B cell (primary cell): ENCODE data around the gene ARMS2. TPM values are rescaled to one million over a fixed set of nuclear protein-coding genes. Genes with fewer than 3 reads are reported as not detected.

Source experiments
- ATAC-seq: fragments of 200-7000 bp; cut with Tn5 transposase; one replicate; pipeline ENCODE4 v1.10.0; 2021; ENCODE audit warnings: low read depth, mild to moderate bottlenecking, moderate number of reproducible peaks, moderate library complexity
- CTCF ChIA-PET: fragments of 350-600 bp; sonication (Branson Sonifier 250); formaldehyde crosslinking; loops from one replicate; lab custom pipeline; 2021; ENCODE audit warnings: antibody characterized with exemption, inconsistent platforms; lab: Charles Lee
- POLR2A ChIA-PET: fragments of 350-600 bp; sonication (Branson Sonifier 250); formaldehyde crosslinking; loops from one replicate; lab custom pipeline; 2021; ENCODE audit warnings: antibody characterized with exemption; lab: Charles Lee
- DNase-seq: peaks from one replicate; pipeline ENCODE4 v3.0.0; 2013
- H2AFZ ChIP-seq: 2 replicates; pipeline ENCODE4 v1.6.1; 2012; ENCODE audit warnings: mild to moderate bottlenecking, low read depth, low read length; ENCODE audit not compliant: insufficient read depth, poor library complexity, severe bottlenecking
- H3K27ac ChIP-seq, 2 donors: 1 replicate in 1 of 2; 2 replicates in 1 of 2; pipeline ENCODE4 v1.5.1; 2012 to 2013; ENCODE audit warnings: low read length in 2 of 2, mild to moderate bottlenecking in 2 of 2, moderate library complexity in 1 of 2
- H3K27me3 ChIP-seq, 4 experiments: fragments of 200-600 bp in 1 of 4; sonication (generic) in 1 of 4; replicated peaks in 1 of 4; 1 replicate in 2 of 4; 2 replicates in 2 of 4; pipeline versions ENCODE4 v1.6.1 to v1.7.0; 2013 to 2016; ENCODE audit warnings: low read length in 3 of 4, mild to moderate bottlenecking in 2 of 4, mixed read lengths in 1 of 4, moderate library complexity in 1 of 4; ENCODE audit not compliant: insufficient read depth in 4 of 4, control insufficient read depth in 3 of 4; ENCODE audit errors: control extremely low read depth in 1 of 4
- H3K36me3 ChIP-seq, 2 experiments: replicated peaks in 1 of 2; 1 replicate in 1 of 2; 2 replicates in 1 of 2; pipeline versions ENCODE4 v1.6.1 to v1.7.1; 2013; ENCODE audit warnings: low read length in 1 of 2; ENCODE audit not compliant: insufficient read depth in 2 of 2, control insufficient read depth in 1 of 2; ENCODE audit errors: control extremely low read depth in 1 of 2, extremely low read depth in 1 of 2
- H3K4me1 ChIP-seq, 2 donors: fragments of 200-600 bp in 1 of 2; sonication (generic) in 1 of 2; 1 replicate in 1 of 2; 2 replicates in 1 of 2; pipeline versions ENCODE4 v1.5.1 to v1.6.1; 2013 to 2017; ENCODE audit warnings: low read length in 2 of 2; ENCODE audit not compliant: control insufficient read depth in 2 of 2, insufficient read depth in 2 of 2
- H3K4me2 ChIP-seq: replicated peaks from 2 replicates; pipeline ENCODE3; 2012; ENCODE audit warnings: mild to moderate bottlenecking, low read depth, low read length; ENCODE audit not compliant: poor library complexity, severe bottlenecking
- H3K4me3 ChIP-seq, 5 experiments: fragments of 200-600 bp in 1 of 5; sonication (generic) in 1 of 5; 1 replicate in 3 of 5; 2 replicates in 2 of 5; pipeline versions ENCODE4 v1.5.1 to v1.7.0; 2011 to 2016; ENCODE audit warnings: low read length in 4 of 5, mild to moderate bottlenecking in 4 of 5, low read depth in 2 of 5, control low read depth in 1 of 5, moderate library complexity in 1 of 5; ENCODE audit not compliant: insufficient read depth in 1 of 5; ENCODE audit errors: control extremely low read depth in 1 of 5, extremely low read depth in 1 of 5
- H3K79me2 ChIP-seq: fragments of 200-600 bp; sonication (generic); one replicate; pipeline ENCODE4 v1.6.0; 2016; ENCODE audit warnings: low read length; ENCODE audit not compliant: control insufficient read depth, insufficient read depth
- H3K9ac ChIP-seq: fragments of 200-600 bp; sonication (generic); 2 replicates; pipeline ENCODE4 v1.6.1; 2017; ENCODE audit warnings: mild to moderate bottlenecking, low read length, moderate library complexity
- H3K9me3 ChIP-seq, 3 donors: one replicate each; pipeline versions ENCODE4 v1.6.1 to v1.7.1; 2013; ENCODE audit warnings: low read length in 2 of 3; ENCODE audit not compliant: control insufficient read depth in 2 of 3, insufficient read depth in 1 of 3; ENCODE audit errors: control extremely low read depth in 1 of 3
- H4K20me1 ChIP-seq: 2 replicates; pipeline ENCODE4 v1.6.0; 2012; ENCODE audit warnings: mild to moderate bottlenecking, low read length; ENCODE audit not compliant: insufficient read depth, control insufficient read depth, poor library complexity, severe bottlenecking
- H3K27ac Mint-ChIP-seq: one replicate; pipeline ENCODE4 v1.8.0; 2021; ENCODE audit warnings: mixed read lengths
- H3K27me3 Mint-ChIP-seq: one replicate; pipeline ENCODE4 v1.8.0; 2021; ENCODE audit warnings: mixed read lengths
- H3K4me1 Mint-ChIP-seq: one replicate; pipeline ENCODE4 v1.8.0; 2021; ENCODE audit warnings: mixed read lengths
- H3K4me3 Mint-ChIP-seq: one replicate; pipeline ENCODE4 v1.8.0; 2021; ENCODE audit warnings: mixed read lengths
- H3K9me3 Mint-ChIP-seq: one replicate; pipeline ENCODE4 v1.8.0; 2022; ENCODE audit warnings: mixed read lengths; ENCODE audit not compliant: insufficient read depth
- EZH2 ChIP-seq: IDR thresholded peaks from 2 replicates; pipeline ENCODE4 v1.6.1; 2012; ENCODE audit warnings: borderline replicate concordance, low read depth, mild to moderate bottlenecking, moderate library complexity, low read length; ENCODE audit not compliant: insufficient read depth, poor library complexity, severe bottlenecking
- WGBS: methylation state at CpG from one replicate; pipeline ENCODE4 v1.1.5; 2013; ENCODE audit warnings: missing lambda C conversion rate; ENCODE audit not compliant: insufficient coverage; 5-methylcytosine and 5-hydroxymethylcytosine counted together
- intact Hi-C: fragments of 100-400 bp; cut with micrococcal nuclease; formaldehyde crosslinking; loops from one replicate; pipeline ENCODE4 v1.10.0; 2022
- polyA plus RNA-seq: library from polyadenylated mRNA; depleted of rRNA; stranded (reverse); fragments of >200 nt; gene quantifications from 2 replicates; pipeline ENCODE4 v1.2.3, GENCODE V29; 2012
- total RNA-seq, 2 donors: library from RNA; stranded (reverse); fragments of 120-200 nt in 1 of 2; gene quantifications; 1 replicate in 1 of 2; 2 replicates in 1 of 2; pipeline versions ENCODE4 v1.2.3 to v1.2.4, GENCODE V29; 2013 to 2022
- TF ChIP-seq, protein P1 (sequence below): fragments of 200-600 bp; IDR thresholded peaks from one replicate; pipeline ENCODE4 v1.8.0; 2022; ENCODE audit warnings: antibody characterized with exemption, mild to moderate bottlenecking

The ARMS2 gene
- total and polyA plus RNA-seq, 2 donors (not counting 1 experiment from before 2014, with no cell fraction given): not detected

DNA sequence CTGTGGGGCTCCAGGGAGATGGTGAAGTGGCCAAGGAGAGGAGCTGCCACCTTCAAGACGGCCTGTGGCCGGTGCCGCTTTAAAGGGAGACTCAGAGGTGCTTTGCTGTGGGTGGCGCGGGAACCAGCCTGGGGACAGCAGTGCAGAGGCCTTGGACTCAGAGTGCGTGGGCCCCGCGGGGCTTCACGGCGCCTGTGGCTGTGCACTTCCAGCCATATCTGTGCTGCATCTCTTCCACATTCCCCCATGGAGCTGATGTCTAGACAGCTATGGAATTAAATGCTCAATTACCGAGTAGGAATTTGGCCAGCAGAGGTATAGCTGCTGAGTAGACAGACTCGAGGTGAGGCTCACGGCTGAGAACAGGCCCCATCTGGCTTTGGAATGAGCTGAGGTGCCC, 48.6 kb downstream of the ARMS2 start:
- H3K9me3 ChIP-seq: no peaks in the 10 kb centered on the region
- no peaks in the 10 kb centered on the region for H3K27me3 ChIP-seq
- no peaks in the 10 kb centered on the region for H3K79me2 ChIP-seq
- 90% methylated on average over 13 of the region's 13 CpGs for WGBS
- intact Hi-C loops: no loop called here
- no peak overlapping the region for H2AFZ ChIP-seq
- no peak overlapping the region for H3K4me3 Mint-ChIP-seq
- TF ChIP-seq, protein P1, sequence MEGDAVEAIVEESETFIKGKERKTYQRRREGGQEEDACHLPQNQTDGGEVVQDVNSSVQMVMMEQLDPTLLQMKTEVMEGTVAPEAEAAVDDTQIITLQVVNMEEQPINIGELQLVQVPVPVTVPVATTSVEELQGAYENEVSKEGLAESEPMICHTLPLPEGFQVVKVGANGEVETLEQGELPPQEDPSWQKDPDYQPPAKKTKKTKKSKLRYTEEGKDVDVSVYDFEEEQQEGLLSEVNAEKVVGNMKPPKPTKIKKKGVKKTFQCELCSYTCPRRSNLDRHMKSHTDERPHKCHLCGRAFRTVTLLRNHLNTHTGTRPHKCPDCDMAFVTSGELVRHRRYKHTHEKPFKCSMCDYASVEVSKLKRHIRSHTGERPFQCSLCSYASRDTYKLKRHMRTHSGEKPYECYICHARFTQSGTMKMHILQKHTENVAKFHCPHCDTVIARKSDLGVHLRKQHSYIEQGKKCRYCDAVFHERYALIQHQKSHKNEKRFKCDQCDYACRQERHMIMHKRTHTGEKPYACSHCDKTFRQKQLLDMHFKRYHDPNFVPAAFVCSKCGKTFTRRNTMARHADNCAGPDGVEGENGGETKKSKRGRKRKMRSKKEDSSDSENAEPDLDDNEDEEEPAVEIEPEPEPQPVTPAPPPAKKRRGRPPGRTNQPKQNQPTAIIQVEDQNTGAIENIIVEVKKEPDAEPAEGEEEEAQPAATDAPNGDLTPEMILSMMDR: no peak
- no peak for TF ChIP-seq EZH2
- no peak overlapping the region for H3K27ac ChIP-seq
- no peak overlapping the region for H3K9ac ChIP-seq
- no peak overlapping the region for H3K27ac Mint-ChIP-seq
- no peaks in the 10 kb centered on the region for H3K36me3 ChIP-seq
- H3K9me3 Mint-ChIP-seq: no peaks in the 10 kb centered on the region
- no peaks in the 10 kb centered on the region for H4K20me1 ChIP-seq
- H3K4me1 ChIP-seq: no peaks in the 10 kb centered on the region
- no peak overlapping the region for H3K4me2 ChIP-seq
- CTCF ChIA-PET: no interaction called here
- no peak overlapping the region for H3K4me3 ChIP-seq
- no peaks in the 10 kb centered on the region for H3K4me1 Mint-ChIP-seq
- POLR2A ChIA-PET: no interaction called here
- ATAC-seq (no peak), DNase-seq (no peak)
- H3K27me3 Mint-ChIP-seq: peaks cover 4% of the 10 kb centered on the region

DNA sequence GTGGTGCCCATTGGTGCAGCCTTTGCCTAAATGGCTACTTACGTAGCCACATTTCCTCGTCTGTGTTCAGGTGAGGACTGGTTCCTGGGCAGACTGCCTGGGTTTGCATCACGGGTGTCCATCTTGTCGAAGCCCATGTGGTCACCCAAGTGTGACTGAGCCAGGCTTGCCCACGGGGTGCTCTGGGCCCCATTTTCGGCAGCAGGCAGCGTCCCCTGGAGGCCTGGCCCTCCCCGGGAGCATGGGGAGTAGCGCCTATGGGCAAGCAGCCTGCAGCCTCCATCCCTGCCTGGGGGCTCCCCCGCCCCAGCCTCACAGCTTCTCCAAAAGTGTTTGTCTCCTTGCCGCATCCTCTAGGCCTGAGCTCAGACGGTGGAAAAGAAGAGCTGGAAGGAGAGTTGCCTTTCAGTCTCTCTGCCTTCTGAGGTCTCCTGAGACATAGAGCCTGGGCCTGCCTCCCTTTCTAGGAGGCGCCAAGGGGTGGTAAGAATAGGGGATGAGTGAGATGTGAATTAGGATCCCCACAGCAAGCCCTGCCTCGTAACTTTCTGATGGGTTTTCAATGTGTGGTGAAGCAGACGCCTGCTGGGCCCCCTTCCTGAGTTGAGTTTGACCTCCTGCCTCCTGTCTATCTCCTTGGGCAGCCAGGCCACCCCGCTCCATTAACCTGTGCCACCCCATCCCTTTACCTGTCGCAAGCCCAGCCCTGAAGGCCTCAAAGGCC, 49.6 kb downstream of the ARMS2 start:
- H3K9me3 Mint-ChIP-seq: no peaks in the 10 kb centered on the region
- TF ChIP-seq, protein P1: no peak
- TF ChIP-seq EZH2: no peak
- ChIA-PET POLR2A (no interaction called here), CTCF (no interaction called here)
- Histone ChIP-seq H3K9ac (no peak overlapping the region), H4K20me1 (no peaks in the 10 kb centered on the region), H3K36me3 (no peaks in the 10 kb centered on the region), H2AFZ (no peak overlapping the region), H3K27ac (no peak overlapping the region), H3K9me3 (no peaks in the 10 kb centered on the region), H3K4me1 (no peaks in the 10 kb centered on the region), H3K27me3 (no peaks in the 10 kb centered on the region), H3K4me3 (no peak overlapping the region), H3K4me2 (no peak overlapping the region), H3K79me2 (no peaks in the 10 kb centered on the region)
- ATAC-seq (no peak), DNase-seq (no peak)
- H3K4me1 Mint-ChIP-seq: no peaks in the 10 kb centered on the region
- H3K27me3 Mint-ChIP-seq: peaks cover 4% of the 10 kb centered on the region
- H3K4me3 Mint-ChIP-seq: no peak overlapping the region
- H3K27ac Mint-ChIP-seq: no peak overlapping the region
- 89% methylated on average over 15 of the region's 17 CpGs for WGBS
- intact Hi-C loops: no loop called here
